G401.6 (cell line): ENCODE data around the gene AKT3.
"Not testable (repeated sequence)": the region's sequence is repeated elsewhere in the genome, so short reads cannot be mapped to it uniquely, and the experiment has no call there.

Experiments used
- FAIRE-seq: peaks from 2 replicates; lab custom pipeline; 2012; peaks lifted over from hg19 to GRCh38; lab: Jason Lieb, UNC

Gene AKT3

DNA sequence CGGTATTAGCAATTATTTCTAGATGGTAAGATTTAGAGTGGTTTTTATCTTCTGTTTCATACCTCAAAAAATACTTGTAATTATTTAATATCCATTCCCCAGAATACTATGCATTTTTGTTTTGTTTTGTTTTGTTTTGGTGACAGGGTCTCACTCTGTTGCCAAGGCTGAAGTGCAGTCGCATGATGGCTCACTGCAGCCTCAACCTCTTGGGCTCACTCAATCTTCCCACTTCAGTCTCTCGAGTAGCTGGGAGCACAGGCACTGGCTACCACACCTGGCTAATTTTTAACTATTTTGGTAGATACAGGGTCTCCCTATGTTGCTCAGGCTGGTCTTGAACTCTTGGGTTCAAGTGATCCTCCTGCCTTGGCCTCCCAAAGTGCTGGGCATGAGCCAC is 252.7 kb downstream of the AKT3 start:
- no peak for FAIRE-seq

DNA sequence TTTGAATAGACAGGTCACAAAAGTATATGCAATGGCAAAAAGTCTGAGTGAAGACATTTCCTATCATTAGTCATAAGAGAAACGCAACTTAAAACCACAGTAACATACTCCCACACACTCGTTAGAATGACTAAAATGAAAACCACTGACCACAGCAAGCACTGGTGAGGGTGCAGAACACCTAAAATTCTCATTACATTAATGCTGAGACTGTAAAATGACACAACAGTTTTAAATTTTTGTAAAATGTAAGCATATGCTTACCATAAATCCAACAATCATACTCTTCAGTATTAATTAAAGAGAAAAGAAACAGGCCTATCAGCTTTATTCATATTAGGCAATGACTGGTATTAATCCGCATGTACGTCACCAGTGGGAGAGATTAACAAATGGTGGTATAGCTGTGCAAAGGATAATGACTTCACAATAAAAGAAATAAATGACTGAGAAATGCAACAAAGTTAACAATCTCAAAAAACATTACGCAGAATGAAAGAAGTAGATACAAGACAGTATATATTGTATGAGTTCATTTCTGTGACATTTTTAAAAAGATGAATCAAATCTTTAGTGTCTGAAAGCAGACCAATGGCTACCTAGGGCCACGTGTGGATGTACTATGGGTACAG is 253.5 kb downstream of the AKT3 start:
- no peak for FAIRE-seq

DNA sequence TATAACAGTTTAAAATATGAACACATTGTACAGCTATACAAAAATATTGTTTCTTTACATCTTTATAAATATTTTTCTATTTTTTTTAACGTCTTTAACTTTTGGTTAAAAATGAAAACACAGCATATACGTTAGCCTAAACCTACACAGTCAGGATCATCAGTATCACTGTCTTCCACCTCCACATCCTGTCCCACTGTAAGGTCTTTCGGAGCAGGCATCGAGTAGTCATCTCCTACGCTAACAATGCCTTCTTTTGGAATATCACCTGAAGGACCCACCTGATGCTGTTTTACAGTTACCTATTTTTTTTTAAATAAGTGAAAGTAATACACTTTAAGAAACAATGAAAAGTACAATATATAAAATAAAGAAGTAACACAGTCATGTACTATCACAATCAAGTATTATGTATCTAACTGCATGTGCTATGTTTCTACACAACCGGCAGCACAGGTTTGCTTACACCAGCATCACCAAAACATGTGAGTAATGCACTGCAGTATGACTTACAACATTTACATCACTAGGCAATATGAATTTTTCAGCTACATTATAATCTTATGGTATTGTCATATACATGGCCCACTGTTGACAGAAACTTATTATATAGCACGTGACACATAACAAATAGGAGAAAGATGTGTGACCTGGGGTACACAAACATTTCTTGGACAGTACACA is 254.4 kb downstream of the AKT3 start:
- FAIRE-seq: peak; percentile 82

DNA sequence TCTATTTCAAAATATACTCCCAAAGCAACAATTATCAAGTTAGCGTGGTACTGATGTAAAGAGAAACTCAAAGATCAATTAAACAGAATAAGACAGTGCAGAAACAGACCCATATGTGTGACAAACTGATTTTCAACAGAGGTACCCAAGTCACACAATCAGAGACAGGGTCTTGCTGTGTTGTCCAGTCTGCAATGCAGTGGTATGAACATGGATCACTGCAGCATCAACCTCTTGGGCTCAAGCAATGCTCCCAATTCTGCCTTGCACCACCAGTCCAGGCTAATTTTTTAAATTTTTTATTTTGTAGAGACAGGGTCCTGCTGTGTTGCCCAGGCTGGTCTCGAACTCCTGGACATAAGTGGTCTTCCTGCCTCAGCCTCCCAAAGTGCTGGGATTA is 255.6 kb downstream of the AKT3 start:
- FAIRE-seq: no peak

DNA sequence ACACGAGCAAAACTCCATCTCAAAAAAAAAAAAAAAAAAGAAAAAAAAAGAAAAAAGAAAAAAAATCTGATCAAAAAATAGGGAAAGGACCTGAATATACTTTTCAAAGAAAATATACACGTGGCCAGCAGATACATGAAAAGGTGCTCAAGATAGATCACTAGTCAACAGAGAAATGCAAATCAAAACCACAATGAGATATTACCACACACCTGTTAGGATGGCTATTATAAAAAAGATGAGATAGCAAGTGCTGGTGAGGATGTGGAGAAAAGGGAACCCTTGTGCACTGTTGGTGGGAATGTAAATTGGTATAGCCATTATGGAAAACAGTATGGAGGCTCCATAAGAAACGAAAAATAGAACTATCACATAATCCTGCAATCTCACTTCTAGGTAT is 260.8 kb downstream of the AKT3 start:
- FAIRE-seq: not testable (repeated sequence)

DNA sequence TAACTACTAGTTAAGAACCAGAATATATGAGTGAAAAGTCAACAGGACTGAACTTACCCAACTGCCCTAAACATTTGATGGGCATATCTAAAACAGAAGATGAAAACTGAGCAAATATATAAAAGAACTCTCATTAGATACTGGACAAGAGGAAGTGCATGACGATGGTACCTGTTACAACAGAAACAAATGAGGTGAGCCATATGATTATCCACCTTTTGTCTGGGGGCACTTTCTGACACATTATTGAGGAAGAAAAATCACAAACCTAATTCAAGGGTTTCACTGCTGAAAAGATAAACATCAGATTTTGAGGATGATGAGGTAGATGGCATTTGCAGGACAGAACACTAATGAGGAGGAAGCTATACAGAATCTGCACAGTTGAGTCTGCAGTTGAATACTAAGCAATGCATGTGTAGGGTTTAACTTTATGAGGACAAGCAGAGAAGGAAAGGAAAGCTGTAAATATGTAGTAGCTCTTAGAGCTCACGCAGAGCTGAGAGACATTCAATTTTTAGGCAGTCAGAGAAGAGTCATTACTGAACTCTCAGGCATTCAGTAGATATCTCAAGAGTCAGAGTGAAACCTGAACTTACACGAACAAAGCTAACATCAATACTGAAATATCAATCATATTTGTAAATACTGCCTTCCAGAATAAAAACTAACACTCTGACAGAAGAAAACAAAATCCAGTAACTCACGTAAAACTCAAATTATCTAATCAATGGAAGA is 262.1 kb downstream of the AKT3 start:
- no peak for FAIRE-seq

DNA sequence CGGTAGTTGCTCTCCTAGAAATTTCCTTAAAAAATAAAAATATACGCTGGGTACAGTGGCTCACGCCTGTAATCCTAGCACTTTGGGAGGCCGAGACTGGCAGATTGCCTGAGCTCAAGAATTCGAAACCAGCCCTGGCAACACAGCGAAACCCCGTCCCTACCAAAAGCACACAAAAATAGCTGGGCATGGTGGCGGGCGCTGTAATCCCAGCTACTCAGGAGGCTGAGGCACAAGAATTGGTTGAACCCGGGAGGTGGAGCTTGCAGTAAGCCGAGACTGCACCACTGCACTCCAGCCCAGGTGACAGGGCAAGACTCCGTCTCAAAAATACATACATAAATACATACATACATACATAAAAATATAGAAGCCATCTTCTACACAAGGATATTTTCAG is 262.8 kb downstream of the AKT3 start:
- no peak for FAIRE-seq

DNA sequence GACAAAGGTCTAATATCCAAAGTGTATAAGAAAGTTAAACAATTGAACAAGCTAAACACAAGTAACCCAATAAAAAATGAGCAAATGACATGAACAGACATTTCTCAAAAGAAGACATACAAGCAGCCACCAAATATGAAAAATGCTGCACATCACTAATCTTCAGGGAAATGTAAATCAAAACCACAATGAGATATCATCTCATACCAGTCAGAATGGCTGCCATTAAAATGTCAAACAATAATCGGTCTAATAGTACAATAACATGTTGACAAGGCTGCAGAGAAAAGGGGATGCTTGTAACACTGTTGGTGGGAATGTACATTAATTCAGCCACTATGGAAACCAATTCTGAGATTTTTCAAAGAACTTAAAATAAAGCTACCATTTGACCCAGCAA is 264.1 kb downstream of the AKT3 start:
- no peak for FAIRE-seq

DNA sequence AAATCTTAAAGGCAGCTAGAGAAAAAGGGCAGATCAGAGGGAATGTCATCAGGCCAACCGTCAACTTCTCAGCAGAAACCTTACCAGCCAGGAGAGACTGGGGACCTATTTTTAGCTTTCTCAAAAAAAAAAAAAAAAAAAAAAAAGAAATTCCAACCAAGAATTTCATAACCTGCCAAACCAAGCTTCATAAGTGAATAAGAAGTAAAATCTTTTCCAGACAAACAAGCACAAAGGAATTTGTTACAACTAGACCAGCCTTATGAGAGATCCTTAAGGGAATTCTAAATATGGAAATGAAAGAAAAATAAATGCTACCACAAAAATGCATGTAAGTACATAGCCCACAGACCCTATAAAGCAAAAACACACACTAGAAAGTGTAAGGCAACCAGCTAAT is 267.7 kb downstream of the AKT3 start:
- no peak for FAIRE-seq

DNA sequence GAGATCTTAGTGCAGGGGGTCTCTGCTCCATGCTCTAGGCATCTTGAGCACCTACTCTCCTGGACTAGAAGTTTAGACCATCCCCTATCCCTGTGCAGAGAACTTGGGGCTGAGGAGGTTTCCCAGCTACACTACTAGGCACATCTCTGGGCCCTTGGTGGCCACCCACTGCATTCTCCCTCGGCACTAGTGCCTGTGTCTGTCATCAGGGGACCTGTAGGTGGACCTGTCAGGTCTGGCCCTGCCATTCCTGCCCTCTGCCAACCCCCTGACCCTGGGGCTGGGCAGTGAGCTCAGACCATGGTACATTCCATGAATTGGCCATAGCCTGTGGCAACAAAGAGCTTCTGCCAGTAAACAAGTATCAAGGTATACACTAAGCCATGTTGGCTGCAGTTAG is 269.1 kb downstream of the AKT3 start:
- FAIRE-seq: no peak

DNA sequence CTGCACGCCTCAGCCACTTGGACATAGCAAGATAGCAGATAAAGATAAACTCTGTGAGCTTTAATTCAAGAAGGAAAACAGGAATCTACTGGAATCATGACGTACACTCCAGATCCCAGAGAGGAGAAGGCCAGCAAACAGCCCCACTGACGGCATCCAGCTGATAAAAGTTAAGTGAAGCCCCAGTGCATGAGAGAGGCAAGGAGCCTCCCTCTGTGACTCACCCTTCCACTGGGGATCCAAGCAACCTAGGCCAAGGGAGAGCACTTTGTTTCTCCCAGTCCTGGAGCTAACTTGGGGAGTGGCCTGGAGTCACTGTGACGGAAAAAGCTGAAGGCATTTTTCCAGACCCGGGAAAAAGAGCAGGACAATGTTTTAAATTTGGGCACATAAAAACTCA is 270.0 kb downstream of the AKT3 start:
- no peak for FAIRE-seq

DNA sequence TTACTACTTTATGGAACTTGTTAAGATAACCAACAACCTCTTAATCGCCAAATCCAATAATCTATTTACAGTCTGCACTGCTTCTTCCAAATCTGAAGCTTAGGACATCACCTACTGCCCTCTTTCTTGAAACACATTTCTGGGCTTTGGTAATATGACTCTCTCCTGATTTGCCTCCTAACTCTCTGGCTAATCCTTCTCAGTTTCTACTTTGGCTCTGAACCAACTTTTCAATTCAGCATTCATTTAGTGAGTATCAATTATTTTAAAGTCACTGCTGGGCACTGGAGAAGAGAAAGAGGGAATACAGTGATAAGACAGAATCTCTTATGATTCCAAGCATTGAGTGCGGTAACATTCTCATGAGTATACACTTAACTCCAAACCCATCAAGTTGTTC is 275.0 kb downstream of the AKT3 start:
- FAIRE-seq: no peak

DNA sequence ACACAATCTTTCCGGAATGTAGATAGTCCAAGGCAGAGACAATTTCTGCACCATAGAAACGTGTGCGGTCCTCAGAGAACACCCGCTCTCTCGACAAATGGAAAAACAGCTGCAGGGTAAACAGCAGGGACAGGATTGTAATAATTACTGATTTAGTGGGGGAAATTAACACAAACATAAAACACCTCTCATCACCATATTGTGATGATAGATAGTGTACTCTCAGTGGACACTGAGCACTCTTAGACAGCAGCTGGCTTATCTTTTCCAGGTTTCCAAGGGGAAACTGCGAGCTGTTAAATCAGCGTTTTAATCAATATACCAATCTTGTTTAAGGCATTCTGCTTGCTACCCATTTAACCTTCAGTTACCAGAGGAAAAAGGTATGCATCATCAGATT is 277.1 kb downstream of the AKT3 start:
- FAIRE-seq: no peak

DNA sequence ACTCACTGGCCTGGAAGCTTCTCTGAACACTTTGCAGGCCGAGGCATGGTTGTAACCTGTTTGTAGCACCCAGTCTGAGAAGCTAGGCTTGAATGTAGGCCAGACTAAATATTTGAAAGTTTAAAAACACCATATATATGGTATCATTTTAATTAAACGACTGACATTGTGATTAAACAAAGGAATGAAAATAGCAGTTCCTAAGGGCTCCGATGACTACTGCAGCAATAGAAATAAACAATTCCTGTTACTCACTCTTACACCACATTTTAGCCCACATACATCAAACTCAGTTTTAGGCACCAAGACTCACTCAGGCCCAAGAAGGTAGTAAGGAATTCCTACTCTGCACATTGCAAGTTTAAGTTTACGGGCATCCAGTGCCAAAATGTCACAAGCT is 281.2 kb downstream of the AKT3 start:
- no peak for FAIRE-seq

DNA sequence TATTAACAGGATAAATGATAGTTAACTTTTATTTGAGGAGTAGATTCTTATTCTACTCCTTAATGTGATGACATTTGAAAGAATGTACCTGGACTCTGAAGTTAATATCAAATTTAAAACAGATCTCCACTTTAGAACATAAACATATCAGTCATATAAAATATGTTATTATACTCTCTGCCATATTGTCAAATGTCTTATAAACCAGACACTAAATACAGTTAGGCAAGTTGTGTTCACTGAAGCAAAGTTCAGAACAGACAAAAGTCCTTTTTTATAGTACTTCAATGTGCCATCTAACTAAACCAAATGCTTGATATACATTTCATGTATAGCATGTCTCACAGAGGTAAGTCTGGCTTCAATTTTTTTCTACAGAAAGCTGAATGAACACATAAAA is 285.2 kb downstream of the AKT3 start:
- FAIRE-seq: no peak

DNA sequence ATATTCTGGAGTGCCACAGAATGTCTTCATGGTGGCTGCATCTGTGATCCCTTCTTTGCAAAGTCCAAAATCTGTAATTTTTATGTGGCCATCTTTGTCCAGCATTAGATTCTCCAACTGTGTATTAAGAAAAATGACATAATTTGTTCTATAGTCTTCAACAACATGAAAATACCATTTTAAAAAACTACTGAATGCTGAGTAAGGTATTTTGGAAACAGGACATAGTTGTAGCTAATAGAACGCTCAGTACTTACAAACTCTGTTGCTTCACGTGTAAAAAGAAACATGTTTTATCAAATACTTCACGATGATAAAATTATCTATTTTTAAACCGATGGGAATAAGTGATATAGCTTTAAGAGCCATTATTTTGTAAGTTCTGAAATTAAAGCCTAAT is 286.3 kb downstream of the AKT3 start:
- FAIRE-seq: no peak

DNA sequence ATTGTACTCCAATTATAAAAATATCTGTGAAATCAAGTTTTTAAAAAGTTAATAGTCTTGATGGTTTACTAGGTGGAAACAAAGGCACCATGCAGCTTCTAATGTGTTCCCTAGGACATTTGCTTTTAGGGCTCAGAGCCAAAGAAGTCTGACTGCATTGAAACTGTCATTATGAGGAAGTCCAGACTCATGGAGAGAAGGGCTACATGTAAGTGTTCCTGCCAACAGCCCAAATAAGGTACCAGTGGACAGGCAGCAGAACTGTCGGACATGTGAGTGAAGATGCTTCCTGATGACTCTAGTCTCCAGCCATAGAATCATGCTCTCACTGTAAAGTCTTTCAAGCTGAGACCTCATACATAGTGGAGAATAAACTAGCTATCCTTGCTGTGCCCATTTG is 287.6 kb downstream of the AKT3 start:
- FAIRE-seq: no peak

DNA sequence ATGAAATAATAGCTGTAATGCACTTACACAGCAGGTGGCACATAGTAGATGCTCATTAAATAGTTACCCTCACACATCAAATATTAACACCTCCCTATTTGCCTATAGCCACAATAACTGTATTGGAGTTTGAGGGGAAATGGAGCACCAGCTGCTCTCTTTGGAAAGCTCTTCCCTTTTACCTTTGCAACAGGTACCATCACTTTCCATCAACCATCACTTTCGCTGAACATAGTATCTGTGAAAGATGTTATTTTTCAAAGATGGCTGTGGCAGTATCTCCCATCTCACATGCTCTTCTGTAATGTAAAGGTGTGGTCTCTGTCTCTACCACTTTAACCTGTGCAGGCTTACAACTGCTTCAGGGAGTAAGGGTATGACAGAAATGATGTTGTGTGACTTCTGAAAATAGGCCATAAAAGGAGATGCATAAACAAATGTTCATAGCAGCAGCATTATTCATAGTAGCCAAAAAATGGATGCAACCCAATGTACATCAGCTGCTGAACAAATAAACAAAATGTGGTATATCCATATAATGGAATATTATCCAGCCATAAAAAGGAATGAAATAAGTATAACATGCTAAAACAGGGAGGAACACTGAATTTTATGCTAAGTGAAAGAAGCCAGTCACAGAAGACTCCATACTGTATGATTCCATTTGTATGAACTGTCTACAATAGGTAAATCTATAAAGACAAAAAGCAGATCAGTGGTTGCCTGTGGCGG is 288.3 kb downstream of the AKT3 start:
- no peak for FAIRE-seq

DNA sequence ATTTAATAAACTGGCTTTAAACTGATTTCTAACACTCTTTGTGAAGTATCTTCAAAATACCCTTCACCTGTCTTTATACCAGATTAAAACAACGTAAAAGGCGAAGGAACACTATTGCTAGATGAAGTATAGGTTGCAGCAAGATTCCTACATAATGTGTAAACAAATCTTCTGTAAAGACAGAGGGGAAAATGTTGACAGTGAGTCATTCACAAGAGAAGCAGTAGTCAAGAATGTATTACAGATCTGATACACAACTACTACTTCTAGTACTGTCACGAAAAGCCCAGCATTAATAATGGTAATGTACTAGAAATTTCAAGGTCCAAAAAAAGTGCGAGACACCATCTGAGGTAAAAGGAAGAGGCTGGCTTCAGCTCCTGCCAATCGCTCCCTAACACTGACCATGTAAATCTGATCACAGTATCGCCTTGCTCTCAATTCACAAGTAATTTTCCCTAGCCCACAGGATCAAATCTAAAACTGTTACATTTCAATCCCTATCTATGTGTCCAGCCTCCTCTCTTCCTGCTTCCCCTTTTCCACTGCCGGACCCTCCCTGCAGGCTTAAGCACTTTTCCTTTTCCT is 290.4 kb downstream of the AKT3 start:
- FAIRE-seq: no peak

DNA sequence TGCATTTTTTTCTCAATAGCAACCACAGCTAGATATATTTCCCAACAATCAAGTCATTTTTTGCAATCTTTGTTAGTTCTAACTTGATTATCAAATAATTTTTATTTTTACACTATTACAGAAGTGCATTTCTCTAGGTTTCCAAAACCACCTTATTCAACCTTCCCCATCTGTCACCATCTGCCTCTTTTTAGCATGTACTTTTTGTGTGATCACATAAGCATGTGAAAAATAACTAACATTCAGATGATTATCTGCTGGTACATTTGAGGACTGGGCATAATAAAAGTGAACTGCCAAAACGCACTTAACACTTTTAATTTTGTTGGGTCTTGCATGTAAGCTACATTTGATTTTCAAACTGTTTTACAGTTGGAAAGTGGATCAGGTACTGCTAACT is 291.5 kb downstream of the AKT3 start:
- no peak for FAIRE-seq

DNA sequence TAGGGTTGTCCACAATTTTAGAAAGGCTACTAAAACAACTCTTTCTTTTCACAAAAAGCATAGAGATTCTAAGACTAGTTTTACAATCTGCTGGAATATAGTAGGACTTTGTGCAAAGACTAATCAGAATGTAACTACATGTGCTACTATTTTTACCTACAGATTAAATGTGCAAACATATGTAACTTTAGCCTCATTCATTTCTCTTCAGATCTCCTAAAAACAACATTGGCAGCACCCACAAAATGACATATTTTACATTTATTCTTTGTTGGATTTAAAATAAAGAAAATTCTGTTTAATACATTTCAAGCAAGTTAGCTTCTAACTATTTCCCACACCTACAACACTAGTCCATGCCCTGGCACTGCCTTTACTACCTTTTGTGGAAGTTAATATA is 292.2 kb downstream of the AKT3 start:
- no peak for FAIRE-seq

DNA sequence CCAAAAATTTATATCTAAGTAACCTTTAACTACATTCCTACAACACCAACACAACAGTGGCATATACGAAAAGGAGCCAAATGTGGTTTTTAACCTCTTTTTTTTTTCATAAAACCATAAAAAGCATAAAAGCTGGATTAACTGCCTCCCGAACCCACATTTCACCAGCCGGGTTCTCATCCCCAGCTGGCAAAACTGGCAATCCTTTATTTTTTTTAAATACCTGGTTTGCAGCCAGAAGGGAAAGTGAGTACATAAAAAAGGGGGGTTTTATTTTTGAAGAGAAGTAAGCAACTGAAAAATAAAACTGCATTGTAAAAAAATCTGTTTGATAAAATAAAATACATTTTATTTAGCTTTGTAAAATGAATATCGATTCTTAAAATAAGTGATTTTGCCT is 295.4 kb downstream of the AKT3 start:
- FAIRE-seq: peak; percentile 44

DNA sequence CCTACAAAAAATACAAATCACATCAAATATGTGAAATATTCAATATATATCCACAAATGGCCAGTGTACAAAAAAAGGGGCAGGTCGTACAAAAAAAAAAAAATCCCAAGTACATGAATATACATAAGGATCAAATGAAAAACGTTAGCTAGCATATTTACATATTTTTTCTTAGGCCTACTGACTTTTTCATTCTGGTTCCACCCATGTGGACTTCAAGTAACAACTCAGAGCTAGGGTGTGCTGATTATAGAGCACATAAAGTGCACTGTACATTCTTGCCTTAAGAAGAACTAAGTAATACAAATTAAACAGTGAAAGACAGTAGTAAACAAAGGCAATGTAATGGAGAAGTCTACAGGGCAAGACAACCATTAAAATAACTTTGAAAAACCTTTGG is 297.0 kb downstream of the AKT3 start:
- no peak for FAIRE-seq
